WTC11 (cell line): ENCODE measurements around the gene HBEGF. TPM values are rescaled to one million over a fixed set of nuclear protein-coding genes. Genes with fewer than 3 reads are reported as not detected.

ENCODE experiments used
- ATAC-seq: fragments of 200-7000 bp; cut with Tn5 transposase; 2 replicates; pipeline ENCODE4 v1.10.0; 2021; ENCODE audit warnings: mild to moderate bottlenecking, moderate library complexity
- CTCF ChIA-PET: fragments of 300-600 bp; sonication (Branson Sonifier 250); formaldehyde crosslinking; loops from one replicate; lab custom pipeline; 2021; ENCODE audit warnings: antibody characterized with exemption; lab: Charles Lee
- POLR2A ChIA-PET: fragments of 350-600 bp; sonication (Branson Sonifier 250); formaldehyde crosslinking; loops from one replicate; lab custom pipeline; 2021; ENCODE audit warnings: antibody characterized with exemption; lab: Charles Lee
- DNase-seq: peaks from one replicate; pipeline ENCODE4 v3.0.0; 2021; ENCODE audit warnings: low spot score
- H3K27ac Mint-ChIP-seq: 2 replicates; pipeline ENCODE4 v1.8.0; 2021; ENCODE audit warnings: mixed read lengths
- H3K27me3 Mint-ChIP-seq: 2 replicates; pipeline ENCODE4 v1.8.0; 2021; ENCODE audit warnings: low read depth, mild to moderate bottlenecking, moderate library complexity, mixed read lengths
- H3K36me3 Mint-ChIP-seq: 2 replicates; pipeline ENCODE4 v1.8.0; 2021; ENCODE audit warnings: mixed read lengths
- H3K4me1 Mint-ChIP-seq: 2 replicates; pipeline ENCODE4 v1.8.0; 2022; ENCODE audit warnings: mixed read lengths
- H3K4me3 Mint-ChIP-seq: 2 replicates; pipeline ENCODE4 v1.8.0; 2021; ENCODE audit warnings: mild to moderate bottlenecking, moderate library complexity, mixed read lengths
- H3K9me3 Mint-ChIP-seq: 2 replicates; pipeline ENCODE4 v1.8.0; 2021; ENCODE audit warnings: mixed read lengths
- AFF4 ChIP-seq: sonication (generic); formaldehyde crosslinking; IDR thresholded peaks from 2 replicates; pipeline ENCODE4 v1.8.1; 2023; ENCODE audit warnings: mild to moderate bottlenecking, missing genetic modification reagents, borderline replicate concordance
- AR ChIP-seq: fragments of 250-450 bp; sonication (Bioruptor Pico); IDR thresholded peaks from 2 replicates; pipeline ENCODE4 v1.9.0; 2021; ENCODE audit warnings: mild to moderate bottlenecking
- CREM ChIP-seq: sonication (generic); formaldehyde crosslinking; IDR thresholded peaks from 2 replicates; pipeline ENCODE4 v1.8.1; 2022; ENCODE audit warnings: mild to moderate bottlenecking, missing genetic modification reagents, moderate library complexity
- EMX1 ChIP-seq: fragments of 250-450 bp; sonication (Bioruptor Pico); IDR thresholded peaks from 2 replicates; pipeline ENCODE4 v1.8.0; 2021; ENCODE audit warnings: mild to moderate bottlenecking
- FOXJ3 ChIP-seq: sonication (generic); formaldehyde crosslinking; IDR thresholded peaks from 2 replicates; pipeline ENCODE4 v1.9.0; 2021; ENCODE audit warnings: missing genetic modification reagents, mild to moderate bottlenecking, borderline replicate concordance
- HMGA2 ChIP-seq: fragments of 250-450 bp; sonication (Bioruptor Pico); IDR thresholded peaks from 2 replicates; pipeline ENCODE4 v1.4.0; 2021; ENCODE audit warnings: mild to moderate bottlenecking, moderate library complexity
- JUN ChIP-seq: sonication (generic); formaldehyde crosslinking; IDR thresholded peaks from 2 replicates; pipeline ENCODE4 v1.8.0; 2023; ENCODE audit warnings: mild to moderate bottlenecking, missing genetic modification reagents
- KAT7 ChIP-seq: sonication (generic); formaldehyde crosslinking; IDR thresholded peaks from 2 replicates; pipeline ENCODE4 v1.8.1; 2023; ENCODE audit warnings: missing genetic modification reagents, mild to moderate bottlenecking, borderline replicate concordance
- NR1H2 ChIP-seq: sonication (generic); formaldehyde crosslinking; IDR thresholded peaks from 2 replicates; pipeline ENCODE4 v1.9.0; 2021; ENCODE audit warnings: mild to moderate bottlenecking, moderate library complexity, missing genetic modification reagents
- PREB ChIP-seq: sonication (generic); formaldehyde crosslinking; IDR thresholded peaks from 2 replicates; pipeline ENCODE4 v1.8.1; 2022; ENCODE audit warnings: mild to moderate bottlenecking, missing genetic modification reagents, moderate library complexity, borderline replicate concordance
- SMAD3 ChIP-seq: sonication (generic); formaldehyde crosslinking; IDR thresholded peaks from 2 replicates; pipeline ENCODE4 v1.8.0; 2022; ENCODE audit warnings: missing genetic modification reagents, mild to moderate bottlenecking, borderline replicate concordance
- TP53 ChIP-seq: sonication (generic); formaldehyde crosslinking; IDR thresholded peaks from 2 replicates; pipeline ENCODE4 v1.8.1; 2023; ENCODE audit warnings: mild to moderate bottlenecking, missing genetic modification reagents
- USF1 ChIP-seq: sonication (generic); formaldehyde crosslinking; IDR thresholded peaks from 2 replicates; pipeline ENCODE4 v1.8.0; 2022; ENCODE audit warnings: mild to moderate bottlenecking, missing genetic modification reagents
- ZNF263 ChIP-seq: sonication (generic); formaldehyde crosslinking; IDR thresholded peaks from 2 replicates; pipeline ENCODE4 v1.8.1; 2022; ENCODE audit warnings: low read depth, mild to moderate bottlenecking, moderate library complexity, missing genetic modification reagents
- ZNF425 ChIP-seq: fragments of 250-450 bp; sonication (Bioruptor Pico); conservative IDR thresholded peaks from 2 replicates; pipeline ENCODE4 v1.9.0; 2021; ENCODE audit warnings: mild to moderate bottlenecking
- total RNA-seq: library from RNA; stranded (reverse); gene quantifications from 3 replicates; pipeline ENCODE4 v1.2.3, GENCODE V29; 2021

The HBEGF gene
- total RNA-seq, 1 experiment from 2014 or later = 4.0 TPM

GRCh38 chr5:140324041-140324600, 22.3 kb downstream of the HBEGF start:
- ATAC-seq (no peak), DNase-seq (no peak)
- TF ChIP-seq JUN (CRISPR knock-in tag) = no peak
- no peak for TF ChIP-seq CREM (CRISPR knock-in tag)
- TF ChIP-seq TP53 (CRISPR knock-in tag) = no peak
- TF ChIP-seq KAT7 (CRISPR knock-in tag) = no peak
- TF ChIP-seq SMAD3 = no peak
- no peak for TF ChIP-seq PREB (CRISPR knock-in tag)
- no peak for TF ChIP-seq EMX1 (CRISPR knock-in tag)
- TF ChIP-seq FOXJ3 (CRISPR knock-in tag) = no peak
- TF ChIP-seq NR1H2 (CRISPR knock-in tag) = no peak
- TF ChIP-seq ZNF425 (CRISPR knock-in tag) = no peak
- no peak for TF ChIP-seq HMGA2 (CRISPR knock-in tag)
- TF ChIP-seq ZNF263 (CRISPR knock-in tag) = no peak
- no peak for TF ChIP-seq AR (CRISPR knock-in tag)
- TF ChIP-seq AFF4 (CRISPR knock-in tag) = no peak
- TF ChIP-seq USF1 (CRISPR knock-in tag) = no peak
- Mint-ChIP-seq H3K27ac (no peak overlapping the region), H3K36me3 (no peaks in the 10 kb centered on the region), H3K4me1 (peaks cover 15% of the 10 kb centered on the region), H3K9me3 (peaks cover 5% of the 10 kb centered on the region; the same call in 1 of the 2 replicates), H3K27me3 (peaks cover 3% of the 10 kb centered on the region), H3K4me3 (no peak overlapping the region)
- CTCF ChIA-PET = interaction anchor here (2.8 to 7.6 kb wide), 2 partner anchors 21 to 22 kb away, joined by 21 to 79 read pairs; partner anchors contain the start of gene HBEGF
- POLR2A ChIA-PET = interaction anchor here (0.5 to 0.6 kb wide), 2 partner anchors 12 to 83 kb away, joined by 3 read pairs; no protein-coding TSS in a partner anchor
